ENCODE results near the gene CROT. TPM values are rescaled to one million over a fixed set of nuclear protein-coding genes. Genes with fewer than 3 reads are reported as not detected.

The CROT gene
- total RNA-seq, 2 donors from 2014 or later: 6.3 to 11.0 TPM

DNA sequence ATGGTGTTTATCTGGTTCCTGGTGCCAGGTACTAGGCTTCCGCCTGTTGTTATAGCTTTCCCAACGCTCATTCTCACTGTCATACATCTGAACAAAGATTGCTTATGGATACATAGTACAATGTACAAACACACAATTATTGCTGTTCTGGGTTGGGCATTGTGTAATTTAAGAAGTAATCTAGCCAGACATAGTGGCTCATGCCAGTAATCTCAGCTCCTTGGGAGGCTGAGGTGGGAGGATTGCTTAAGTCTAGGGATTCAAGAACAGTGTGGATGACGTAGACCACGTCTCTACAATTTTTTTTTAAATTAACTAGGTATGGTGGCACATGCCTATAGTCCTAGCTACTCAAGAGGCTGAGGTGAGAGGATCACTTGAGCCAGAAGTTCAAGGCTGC is 9.3 kb upstream of the CROT start:
- WGBS, 2 experiments (ENCODE audit: insufficient coverage in 1 of 2, insufficient read length in 1 of 2): 94 to 97% methylated on average over 2 to 4 of the region's 4 CpGs

GRCh38 chr7:87337331-87337730 is 8.1 kb upstream of the CROT start:
- Histone ChIP-seq H3K9ac (ENCODE audit: extremely low read depth, low read length, poor library complexity, severe bottlenecking) (no peak overlapping the region), H3K27ac (ENCODE audit: low read depth, low read length) (no peak overlapping the region), H3K36me3 (ENCODE audit: control insufficient read depth, insufficient read depth, low read length) (peaks cover 7% of the 10 kb centered on the region), H3K9me3 (ENCODE audit: control insufficient read depth, low read length) (peaks cover 24% of the 10 kb centered on the region), H3K4me3 (ENCODE audit: low read length) (no peak overlapping the region), H3K4me1 (ENCODE audit: control insufficient read depth, insufficient read depth, low read length) (no peaks in the 10 kb centered on the region), H3K27me3 (ENCODE audit: control insufficient read depth, insufficient read depth, low read length, poor library complexity, severe bottlenecking) (no peaks in the 10 kb centered on the region)
- no peak for DNase-seq
- H3K27ac Mint-ChIP-seq: no peak overlapping the region
- peaks cover 16% of the 10 kb centered on the region for H3K9me3 Mint-ChIP-seq
- H3K27me3 Mint-ChIP-seq (ENCODE audit: insufficient read depth): no peaks in the 10 kb centered on the region
- no peak overlapping the region for H3K4me3 Mint-ChIP-seq
- 86 to 100% methylated on average over 1 to 2 of the region's 2 CpGs for WGBS, 2 experiments (ENCODE audit: insufficient coverage in 1 of 2, insufficient read length in 1 of 2)
- peaks cover 16% of the 10 kb centered on the region for H3K36me3 Mint-ChIP-seq (ENCODE audit: low read depth)
- H3K4me1 Mint-ChIP-seq: no peaks in the 10 kb centered on the region
- TF ChIP-seq CTCF (conservative IDR thresholded peaks at IDR 0.05): no peak

More for the DNA sequence above, 9.3 kb upstream of the CROT start:
- Histone ChIP-seq H3K27ac (ENCODE audit: low read depth, low read length) (no peak overlapping the region), H3K27me3 (ENCODE audit: control insufficient read depth, insufficient read depth, low read length, poor library complexity, severe bottlenecking) (no peaks in the 10 kb centered on the region), H3K9me3 (ENCODE audit: control insufficient read depth, low read length) (peaks cover 31% of the 10 kb centered on the region), H3K4me1 (ENCODE audit: control insufficient read depth, insufficient read depth, low read length) (peaks cover 5% of the 10 kb centered on the region), H3K9ac (ENCODE audit: extremely low read depth, low read length, poor library complexity, severe bottlenecking) (no peak overlapping the region), H3K36me3 (ENCODE audit: control insufficient read depth, insufficient read depth, low read length) (peaks cover 7% of the 10 kb centered on the region), H3K4me3 (ENCODE audit: low read length) (no peak overlapping the region)
- H3K36me3 Mint-ChIP-seq (ENCODE audit: low read depth): peaks cover 16% of the 10 kb centered on the region
- peaks cover 27% of the 10 kb centered on the region for H3K9me3 Mint-ChIP-seq
- no peaks in the 10 kb centered on the region for H3K27me3 Mint-ChIP-seq (ENCODE audit: insufficient read depth)
- no peak overlapping the region for H3K27ac Mint-ChIP-seq
- H3K4me1 Mint-ChIP-seq: peaks cover under 1% of the 10 kb centered on the region
- no peak overlapping the region for H3K4me3 Mint-ChIP-seq
- no peak for TF ChIP-seq CTCF (conservative IDR thresholded peaks at IDR 0.05)
- DNase-seq: no peak

DNA sequence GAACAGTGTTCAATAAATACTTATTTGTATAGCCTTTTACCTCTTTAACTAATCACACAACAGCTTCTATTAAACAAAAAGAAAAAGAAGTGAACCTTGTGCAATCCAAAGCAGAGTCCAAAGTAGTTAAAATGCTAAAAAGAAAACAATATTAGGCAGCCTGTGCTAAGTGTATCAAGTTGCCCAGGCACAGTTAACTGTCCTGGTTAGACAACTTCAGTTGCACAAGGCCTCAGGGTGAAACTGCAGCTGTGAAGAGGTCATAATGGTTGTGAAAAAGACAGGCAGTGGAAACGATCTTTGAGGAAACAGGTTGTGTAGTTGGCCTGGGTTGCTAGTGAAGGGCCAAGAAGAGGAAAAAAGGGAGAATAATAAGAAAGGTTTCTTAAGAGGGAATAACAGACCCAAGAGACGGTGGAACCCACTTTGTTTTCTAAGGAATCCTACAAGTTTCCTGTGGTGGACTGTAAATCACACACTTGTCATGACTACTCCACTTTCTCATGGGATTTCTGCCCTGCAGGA is 6.0 kb upstream of the CROT start:
- Histone ChIP-seq H3K9me3 (ENCODE audit: control insufficient read depth, low read length) (peaks cover 7% of the 10 kb centered on the region), H3K36me3 (ENCODE audit: control insufficient read depth, insufficient read depth, low read length) (peaks cover 7% of the 10 kb centered on the region), H3K4me3 (ENCODE audit: low read length) (no peak overlapping the region), H3K4me1 (ENCODE audit: control insufficient read depth, insufficient read depth, low read length) (no peaks in the 10 kb centered on the region), H3K27ac (ENCODE audit: low read depth, low read length) (no peak overlapping the region), H3K9ac (ENCODE audit: extremely low read depth, low read length, poor library complexity, severe bottlenecking) (no peak overlapping the region), H3K27me3 (ENCODE audit: control insufficient read depth, insufficient read depth, low read length, poor library complexity, severe bottlenecking) (no peaks in the 10 kb centered on the region)
- Mint-ChIP-seq H3K27me3 (ENCODE audit: insufficient read depth) (no peaks in the 10 kb centered on the region), H3K36me3 (ENCODE audit: low read depth) (peaks cover 13% of the 10 kb centered on the region), H3K4me3 (no peak overlapping the region), H3K27ac (no peak overlapping the region), H3K4me1 (no peaks in the 10 kb centered on the region), H3K9me3 (peaks cover 5% of the 10 kb centered on the region)
- 83 to 90% methylated on average over 2 of the region's 2 CpGs for WGBS, 2 experiments (ENCODE audit: insufficient coverage in 1 of 2, insufficient read length in 1 of 2)
- TF ChIP-seq CTCF (conservative IDR thresholded peaks at IDR 0.05): no peak
- no peak for DNase-seq
